GM19099 (cell line): ENCODE measurements around the gene RNF14.

Experiments
- POLR2A ChIP-seq: IDR thresholded peaks from 3 replicates; pipeline ENCODE4 v1.6.1; 2011; ENCODE audit warnings: low read depth; ENCODE audit not compliant: insufficient read length; ENCODE audit errors: extremely low read depth

RNF14 gene

GRCh38 chr5:141994511-141995136 lies 25.7 kb downstream of the RNF14 start:
- no peak for TF ChIP-seq POLR2A

GRCh38 chr5:141995656-141996055 lies 26.8 kb downstream of the RNF14 start:
- no peak for TF ChIP-seq POLR2A

- no peak for TF ChIP-seq POLR2A
Observed at GRCh38 chr5:141997358-141997960, 28.6 kb downstream of the RNF14 start.

- TF ChIP-seq POLR2A, result no peak
Observed at GRCh38 chr5:142000173-142000572, 31.3 kb downstream of the RNF14 start.

GRCh38 chr5:142000704-142001484 lies 32.0 kb downstream of the RNF14 start:
- TF ChIP-seq POLR2A, result no peak

GRCh38 chr5:142003266-142003800 lies 34.4 kb downstream of the RNF14 start:
- no peak for TF ChIP-seq POLR2A

GRCh38 chr5:142006363-142007236 lies 37.7 kb downstream of the RNF14 start:
- no peak for TF ChIP-seq POLR2A

GRCh38 chr5:142007237-142007544 lies 38.3 kb downstream of the RNF14 start:
- no peak for TF ChIP-seq POLR2A

- TF ChIP-seq POLR2A, result no peak
Observed at GRCh38 chr5:142008813-142009212, 39.9 kb downstream of the RNF14 start.

- TF ChIP-seq POLR2A, result no peak
Observed at GRCh38 chr5:142009886-142010285, 41.0 kb downstream of the RNF14 start.

- no peak for TF ChIP-seq POLR2A
Observed at GRCh38 chr5:142011572-142012185, 42.8 kb downstream of the RNF14 start.

GRCh38 chr5:142012186-142012785 lies 43.4 kb downstream of the RNF14 start:
- TF ChIP-seq POLR2A, result no peak

- TF ChIP-seq POLR2A, result peak; percentile 76
Observed at GRCh38 chr5:142012792-142013388, 44.0 kb downstream of the RNF14 start, which contains the start of gene GNPDA1. Gene GNPDA1 (minus strand): TSS chr5:142013027. CDS start chr5:142012035, 992 bp downstream.
